Tibial nerve (tissue), 4 donors: Measurements from ENCODE around the gene ZNF407.

Experiments used
- CTCF ChIP-seq, 5 experiments: fragments of 200-600 bp in 3 of 5; fragments of 450-650 bp in 2 of 5; sonication (generic) in 3 of 5; IDR thresholded peaks; one replicate each; pipeline ENCODE4 v1.5.1; 2016 to 2019; ENCODE audit warnings: antibody characterized with exemption in 5 of 5, mild to moderate bottlenecking in 3 of 5, moderate library complexity in 2 of 5
- EP300 ChIP-seq, 2 donors: sonication (generic); formaldehyde crosslinking; IDR thresholded peaks; one replicate each; pipeline ENCODE4 v1.6.1; 2017; ENCODE audit warnings: antibody characterized with exemption in 2 of 2, mild to moderate bottlenecking in 1 of 2
- POLR2A ChIP-seq, 2 donors: fragments of 450-650 bp; IDR thresholded peaks; one replicate each; pipeline ENCODE4 v1.6.1; 2017; ENCODE audit warnings: antibody characterized with exemption in 2 of 2, mild to moderate bottlenecking in 2 of 2, moderate library complexity in 2 of 2

- TF ChIP-seq CTCF (IDR thresholded peaks at IDR 0.05), result no peak
- no peak for TF ChIP-seq POLR2A (IDR thresholded peaks at IDR 0.05)
- no peak for TF ChIP-seq EP300 (IDR thresholded peaks at IDR 0.05)
Observed at GRCh38 chr18:74916773-74917393, 319.2 kb downstream of the ZNF407 start.
